DND-41 (cell line): ENCODE measurements around the gene YIPF5.

Source experiments
- EZH2 ChIP-seq: IDR thresholded peaks from 3 replicates; pipeline ENCODE4 v1.6.1; 2012; ENCODE audit warnings: borderline replicate concordance, low read depth, mild to moderate bottlenecking, moderate library complexity, low read length, inconsistent platforms; ENCODE audit not compliant: severe bottlenecking
- TF ChIP-seq, protein P1 (sequence below): IDR thresholded peaks from 2 replicates; pipeline ENCODE4 v1.5.1; 2012; ENCODE audit warnings: borderline replicate concordance, low read length, moderate library complexity, mild to moderate bottlenecking; ENCODE audit not compliant: poor library complexity, severe bottlenecking; ENCODE audit errors: extremely low read depth

DNA sequence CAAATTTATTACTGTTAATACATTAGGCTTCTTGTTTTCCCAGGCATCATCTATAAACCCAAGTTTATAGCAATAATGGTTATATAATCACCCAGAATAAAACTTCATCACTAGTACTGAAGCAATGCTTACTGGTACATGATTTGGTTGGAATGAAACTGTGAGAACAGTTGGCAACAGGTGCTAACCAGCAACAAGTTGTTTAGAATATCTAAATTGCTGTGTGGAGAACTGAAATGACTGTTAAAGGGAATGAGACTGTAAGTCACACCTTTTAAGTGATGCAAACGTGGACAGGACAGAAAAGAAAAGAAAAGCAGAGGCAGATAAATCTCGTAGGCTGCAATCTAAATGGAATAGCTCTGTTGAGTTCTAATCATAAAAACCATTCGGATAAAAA lies 2.5 kb downstream of the YIPF5 start:
- TF ChIP-seq, protein P1, sequence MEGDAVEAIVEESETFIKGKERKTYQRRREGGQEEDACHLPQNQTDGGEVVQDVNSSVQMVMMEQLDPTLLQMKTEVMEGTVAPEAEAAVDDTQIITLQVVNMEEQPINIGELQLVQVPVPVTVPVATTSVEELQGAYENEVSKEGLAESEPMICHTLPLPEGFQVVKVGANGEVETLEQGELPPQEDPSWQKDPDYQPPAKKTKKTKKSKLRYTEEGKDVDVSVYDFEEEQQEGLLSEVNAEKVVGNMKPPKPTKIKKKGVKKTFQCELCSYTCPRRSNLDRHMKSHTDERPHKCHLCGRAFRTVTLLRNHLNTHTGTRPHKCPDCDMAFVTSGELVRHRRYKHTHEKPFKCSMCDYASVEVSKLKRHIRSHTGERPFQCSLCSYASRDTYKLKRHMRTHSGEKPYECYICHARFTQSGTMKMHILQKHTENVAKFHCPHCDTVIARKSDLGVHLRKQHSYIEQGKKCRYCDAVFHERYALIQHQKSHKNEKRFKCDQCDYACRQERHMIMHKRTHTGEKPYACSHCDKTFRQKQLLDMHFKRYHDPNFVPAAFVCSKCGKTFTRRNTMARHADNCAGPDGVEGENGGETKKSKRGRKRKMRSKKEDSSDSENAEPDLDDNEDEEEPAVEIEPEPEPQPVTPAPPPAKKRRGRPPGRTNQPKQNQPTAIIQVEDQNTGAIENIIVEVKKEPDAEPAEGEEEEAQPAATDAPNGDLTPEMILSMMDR: no peak
- TF ChIP-seq EZH2: no peak
